Measurements from ENCODE around the gene EBF3. TPM values are rescaled to one million over a fixed set of nuclear protein-coding genes. Genes with fewer than 3 reads are reported as not detected.

Gene EBF3
- total and polyA plus RNA-seq, 9 of the 15 experiments (the other 6 are each of a cell fraction or from before 2014, with no cell fraction given): not detected

GRCh38 chr10:129796710-129797420, 167.2 kb downstream of the EBF3 start (continued):
- TF ChIP-seq, protein P1, sequence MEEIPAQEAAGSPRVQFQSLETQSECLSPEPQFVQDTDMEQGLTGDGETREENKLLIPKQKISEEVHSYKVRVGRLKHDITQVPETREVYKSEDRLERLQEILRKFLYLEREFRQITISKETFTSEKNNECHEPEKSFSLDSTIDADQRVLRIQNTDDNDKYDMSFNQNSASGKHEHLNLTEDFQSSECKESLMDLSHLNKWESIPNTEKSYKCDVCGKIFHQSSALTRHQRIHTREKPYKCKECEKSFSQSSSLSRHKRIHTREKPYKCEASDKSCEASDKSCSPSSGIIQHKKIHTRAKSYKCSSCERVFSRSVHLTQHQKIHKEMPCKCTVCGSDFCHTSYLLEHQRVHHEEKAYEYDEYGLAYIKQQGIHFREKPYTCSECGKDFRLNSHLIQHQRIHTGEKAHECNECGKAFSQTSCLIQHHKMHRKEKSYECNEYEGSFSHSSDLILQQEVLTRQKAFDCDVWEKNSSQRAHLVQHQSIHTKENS (CRISPR knock-in tag; IDR thresholded peaks at IDR 0.05): no peak
- TF ChIP-seq HDAC8 (tag; IDR thresholded peaks at IDR 0.05): no peak
- no peak for TF ChIP-seq TEAD4 (IDR thresholded peaks at IDR 0.05; ENCODE audit: low read length)
- TF ChIP-seq TEAD4 (CRISPR knock-in tag; IDR thresholded peaks at IDR 0.05; ENCODE audit: borderline replicate concordance): no peak
- TF ChIP-seq BDP1 (IDR thresholded peaks at IDR 0.05; ENCODE audit: insufficient read depth, insufficient read length): no peak
- no peak for TF ChIP-seq CAMTA2 (CRISPR knock-in tag; conservative IDR thresholded peaks at IDR 0.05)
- TF ChIP-seq TEAD1 (CRISPR knock-in tag; IDR thresholded peaks at IDR 0.05): no peak

DNA sequence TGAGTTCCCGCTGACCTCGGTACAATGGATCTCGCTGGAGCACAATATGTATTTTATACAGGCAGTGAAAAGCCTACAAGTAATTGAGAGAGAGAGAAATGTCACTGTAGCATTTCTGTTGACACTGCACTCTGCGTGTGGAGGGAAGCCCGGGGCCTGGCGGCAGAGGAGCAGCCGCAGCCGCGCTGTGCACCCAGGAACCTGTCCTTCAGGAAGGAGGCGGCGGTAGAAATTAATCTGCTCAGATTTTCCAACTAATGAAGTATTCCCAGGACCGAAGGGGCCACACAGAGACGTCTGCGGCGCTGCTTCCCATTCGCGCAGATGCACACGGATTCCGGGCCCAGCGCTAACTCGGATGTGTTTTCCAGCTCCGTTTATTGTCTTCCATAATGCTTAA, 170.1 kb downstream of the EBF3 start:
- intact Hi-C loops (cut with micrococcal nuclease) (no loop called here), in situ Hi-C loops (cut with MboI) (no loop called here)
- BruUV-seq (replicated peaks): no TSS peak
- Histone ChIP-seq H3K79me2 (ENCODE audit: control insufficient read depth, insufficient read depth, low read length) (no peaks in the 10 kb centered on the region), H3K9me1 (ENCODE audit: control insufficient read depth, insufficient read depth, low read length) (no peaks in the 10 kb centered on the region), H3K27me3 (ENCODE audit: control insufficient read depth in 2 of 2, insufficient read depth in 2 of 2, low read length in 2 of 2) (peaks cover 4 to 29% of the 10 kb centered on the region in 2 experiments; a peak in 4 of 5 replicates), H3K4me1 (replicated peaks in 1 of 2; ENCODE audit: control insufficient read depth in 2 of 2, insufficient read depth in 2 of 2, low read length in 2 of 2) (no peaks in the 10 kb centered on the region), H3K9me3 (replicated peaks; ENCODE audit: control insufficient read depth, insufficient read depth, low read depth, low read length) (no peaks in the 10 kb centered on the region), H2AFZ (ENCODE audit: low read depth, low read length) (no peak overlapping the region), H3K27ac (ENCODE audit: extremely low read depth, low read depth, low read length) (no peak overlapping the region), H3K9ac (ENCODE audit: insufficient read depth in 1 of 2, low read depth in 2 of 2, low read length in 2 of 2) (no peak overlapping the region), H3K36me3 (ENCODE audit: control insufficient read depth, insufficient read depth, low read length) (no peaks in the 10 kb centered on the region), H3K4me3 (no peak overlapping the region), H4K20me1 (replicated peaks; ENCODE audit: control insufficient read depth, insufficient read depth, low read length) (no peaks in the 10 kb centered on the region), H3K4me2 (ENCODE audit: insufficient read depth, low read length) (no peak overlapping the region)
- no peak for FAIRE-seq
- no peak for DNase-seq (ENCODE audit: extremely low read depth in 1 of 4, low spot score in 3 of 4)
- ChIA-PET CTCF (ENCODE audit: low intra/inter-chr PET ratio) (no interaction called here), POLR2A (no interaction called here)
- under 1% methylated on average over 19 of the region's 22 CpGs for WGBS (ENCODE audit: insufficient coverage, low coverage, missing lambda C conversion rate)
- no peak for ATAC-seq
- no peak for TF ChIP-seq RBM25 (IDR thresholded peaks at IDR 0.05; ENCODE audit: low read depth, low read length, severe bottlenecking)
- no peak for TF ChIP-seq ETS2 (tag; IDR thresholded peaks at IDR 0.05; ENCODE audit: borderline replicate concordance, poor library complexity, severe bottlenecking)
- no peak for TF ChIP-seq KLF16 (IDR thresholded peaks at IDR 0.05)
- no peak for TF ChIP-seq LCOR (CRISPR knock-in tag; IDR thresholded peaks at IDR 0.05)
- no peak for TF ChIP-seq MEF2A (IDR thresholded peaks at IDR 0.05; ENCODE audit: control insufficient read depth, low read depth, low read length)
- TF ChIP-seq ATF4 (CRISPR knock-in tag; IDR thresholded peaks at IDR 0.05): no peak
- TF ChIP-seq NCOA1 (IDR thresholded peaks at IDR 0.05; ENCODE audit: low read depth): no peak
- no peak for TF ChIP-seq BDP1 (IDR thresholded peaks at IDR 0.05; ENCODE audit: insufficient read depth, insufficient read length)
- TF ChIP-seq PML (IDR thresholded peaks at IDR 0.05; ENCODE audit: low read length): no peak
- no peak for TF ChIP-seq CBFA2T3 (IDR thresholded peaks at IDR 0.05)
- TF ChIP-seq SLC30A9 (CRISPR knock-in tag; IDR thresholded peaks at IDR 0.05): no peak
- TF ChIP-seq NR2C1 (IDR thresholded peaks at IDR 0.05): no peak
- TF ChIP-seq NR2C1 (tag; IDR thresholded peaks at IDR 0.05): no peak
- no peak for TF ChIP-seq POLR3A (IDR thresholded peaks at IDR 0.05; ENCODE audit: borderline replicate concordance, extremely low read depth, insufficient read depth, insufficient read length)
- TF ChIP-seq, protein P1 (CRISPR knock-in tag; IDR thresholded peaks at IDR 0.05): no peak
